Ovary (tissue), 9 donors: ENCODE measurements around the gene CYP2D6. TPM values are rescaled to one million over a fixed set of nuclear protein-coding genes. Genes with fewer than 3 reads are reported as not detected.

Experiments used
- DNase-seq, 5 donors: peaks; one replicate each; pipeline ENCODE4 v3.0.0-alpha.2; 2019 to 2020
- H3K27ac ChIP-seq, 2 donors: fragments of 200-600 bp; one replicate each; pipeline versions ENCODE4 v1.5.1 to v1.8.0; 2019 to 2022
- H3K27me3 ChIP-seq: fragments of 200-600 bp; one replicate; pipeline ENCODE4 v1.8.0; 2022
- H3K36me3 ChIP-seq: fragments of 200-600 bp; sonication (generic); one replicate; pipeline ENCODE4 v1.5.1; 2019
- H3K4me1 ChIP-seq: one replicate; pipeline ENCODE4 v1.8.1; 2013; ENCODE audit warnings: mild to moderate bottlenecking, moderate library complexity; ENCODE audit not compliant: insufficient read depth
- H3K4me3 ChIP-seq: fragments of 200-600 bp; sonication (generic); one replicate; pipeline ENCODE4 v1.5.1; 2017
- H3K9me3 ChIP-seq, 2 donors: fragments of 200-600 bp in 1 of 2; sonication (generic) in 1 of 2; one replicate each; pipeline versions ENCODE4 v1.5.1 to v1.8.1; 2013 to 2019; ENCODE audit warnings: mild to moderate bottlenecking in 1 of 2, moderate library complexity in 1 of 2
- EP300 ChIP-seq: sonication (generic); formaldehyde crosslinking; IDR thresholded peaks from one replicate; pipeline ENCODE4 v1.6.1; 2017; ENCODE audit warnings: antibody characterized with exemption
- POLR2A ChIP-seq: fragments of 450-650 bp; IDR thresholded peaks from one replicate; pipeline ENCODE4 v1.6.1; 2017; ENCODE audit warnings: antibody characterized with exemption, mild to moderate bottlenecking, moderate library complexity
- WGBS, 3 donors: extraction: QIAGEN DNeasy Blood & Tissue Kit in 1 of 3; methylation state at CpG; one replicate each; pipeline versions ENCODE4 v1.1.5 to v1.1.7; 2013 to 2017; 5-methylcytosine and 5-hydroxymethylcytosine counted together
- intact Hi-C, 4 donors: fragments of 100-400 bp; cut with DNase I; formaldehyde crosslinking; loops; one replicate each; pipeline versions ENCODE4 v1.11.0 to v1.15.1; 2022 to 2023
- polyA plus RNA-seq, 2 donors: library from polyadenylated mRNA; stranded (reverse); fragments of 200-250 nt in 1 of 2; fragments of 350-450 nt in 1 of 2; fragmentation: Illumina TruSeq in 1 of 2; extraction: RNeasy Lipid Tissue Mini Kit (QIAGEN cat#74804) in 1 of 2; gene quantifications; one replicate each; pipeline ENCODE4 v1.2.3, GENCODE V29; 2013 to 2014
- total RNA-seq, 7 donors: library from RNA; depleted of rRNA in 2 of 7; stranded (reverse); fragments of >200 nt in 2 of 7; fragmentation: NEBNext Ultra II Directional in 3 of 7; extraction: Animal tissue kit (Norgen Biotek cat#: 25700) in 3 of 7; gene quantifications; one replicate each; pipeline versions ENCODE4 v1.1.0 to v1.2.4, GENCODE V29; 2016 to 2023
- TF ChIP-seq, protein P1 (sequence below), 3 donors: fragments of 450-650 bp in 2 of 3; fragments of 200-600 bp in 1 of 3; IDR thresholded peaks; one replicate each; pipeline versions ENCODE4 v1.5.1 to v1.8.0; 2016 to 2022; ENCODE audit warnings: antibody characterized with exemption in 3 of 3, mild to moderate bottlenecking in 1 of 3
- donor health status: DM: no; HTN: no; CAD: no; lungs with moderate emphysema.
- donor health status: DM: no; HTN: no; CAD: no.
- donor health status: Bipolar disorder and iron deficiency.
- donor health status: DM: yes; HTN: yes; CAD: no.
- donor health status: DM: no; HTN: no; CAD: no.
- donor health status: DM: yes; HTN: yes; CAD: no.

CYP2D6 gene
- total and polyA plus RNA-seq, 9 donors, result 0.28 to 2.0 (median 0.97) TPM

DNA sequence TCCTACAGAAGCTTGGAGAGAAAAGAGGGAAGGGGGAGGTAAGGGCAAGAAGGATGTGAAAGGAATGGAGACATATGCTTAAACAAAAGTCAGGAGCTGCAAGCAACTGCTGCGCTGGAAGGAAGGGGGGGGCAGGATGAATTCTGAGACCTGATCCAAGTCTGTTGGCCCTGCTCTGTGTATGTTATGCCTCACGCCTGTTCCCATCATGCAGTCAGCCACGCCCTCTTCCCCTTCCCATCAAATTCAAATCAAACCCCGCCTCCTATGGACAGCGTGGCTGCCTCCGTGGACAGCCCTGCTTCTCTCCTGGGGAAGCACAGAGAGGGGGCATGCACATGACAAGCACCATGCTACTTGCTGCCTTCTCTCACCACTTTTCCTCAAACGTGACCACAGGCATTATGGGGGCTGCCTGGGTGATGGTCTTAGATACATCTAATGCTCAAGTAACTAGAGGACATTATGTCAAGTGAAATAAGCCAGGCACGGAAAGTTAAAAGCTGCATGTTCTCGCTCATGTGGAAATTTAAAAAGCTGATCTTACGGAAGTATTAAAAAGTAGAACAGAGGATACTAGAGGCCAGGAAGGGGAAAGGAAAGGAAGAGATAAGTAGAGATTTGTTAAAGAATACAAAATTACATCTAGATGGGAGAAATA lies 45.8 kb upstream of the CYP2D6 start:
- H3K27ac ChIP-seq, result no peak overlapping the region
- TF ChIP-seq POLR2A (no peak), EP300 (no peak)
- TF ChIP-seq, protein P1, sequence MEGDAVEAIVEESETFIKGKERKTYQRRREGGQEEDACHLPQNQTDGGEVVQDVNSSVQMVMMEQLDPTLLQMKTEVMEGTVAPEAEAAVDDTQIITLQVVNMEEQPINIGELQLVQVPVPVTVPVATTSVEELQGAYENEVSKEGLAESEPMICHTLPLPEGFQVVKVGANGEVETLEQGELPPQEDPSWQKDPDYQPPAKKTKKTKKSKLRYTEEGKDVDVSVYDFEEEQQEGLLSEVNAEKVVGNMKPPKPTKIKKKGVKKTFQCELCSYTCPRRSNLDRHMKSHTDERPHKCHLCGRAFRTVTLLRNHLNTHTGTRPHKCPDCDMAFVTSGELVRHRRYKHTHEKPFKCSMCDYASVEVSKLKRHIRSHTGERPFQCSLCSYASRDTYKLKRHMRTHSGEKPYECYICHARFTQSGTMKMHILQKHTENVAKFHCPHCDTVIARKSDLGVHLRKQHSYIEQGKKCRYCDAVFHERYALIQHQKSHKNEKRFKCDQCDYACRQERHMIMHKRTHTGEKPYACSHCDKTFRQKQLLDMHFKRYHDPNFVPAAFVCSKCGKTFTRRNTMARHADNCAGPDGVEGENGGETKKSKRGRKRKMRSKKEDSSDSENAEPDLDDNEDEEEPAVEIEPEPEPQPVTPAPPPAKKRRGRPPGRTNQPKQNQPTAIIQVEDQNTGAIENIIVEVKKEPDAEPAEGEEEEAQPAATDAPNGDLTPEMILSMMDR (IDR thresholded peaks at IDR 0.05), result no peak
- no peaks in the 10 kb centered on the region for H3K4me1 ChIP-seq
- WGBS, 3 donors, result 85 to 93% (median 92%) methylated on average over 10 of the region's 10 CpGs
- DNase-seq, result no peak
- no peaks in the 10 kb centered on the region for H3K36me3 ChIP-seq
- H3K27me3 ChIP-seq, result no peaks in the 10 kb centered on the region
- no peak overlapping the region for H3K4me3 ChIP-seq
- H3K9me3 ChIP-seq, result no peaks in the 10 kb centered on the region
- intact Hi-C loops, result loop anchor here in 1 of 4 donors (10.0 kb wide), 1 partner anchor 108 kb away; no protein-coding TSS in a partner anchor

DNA sequence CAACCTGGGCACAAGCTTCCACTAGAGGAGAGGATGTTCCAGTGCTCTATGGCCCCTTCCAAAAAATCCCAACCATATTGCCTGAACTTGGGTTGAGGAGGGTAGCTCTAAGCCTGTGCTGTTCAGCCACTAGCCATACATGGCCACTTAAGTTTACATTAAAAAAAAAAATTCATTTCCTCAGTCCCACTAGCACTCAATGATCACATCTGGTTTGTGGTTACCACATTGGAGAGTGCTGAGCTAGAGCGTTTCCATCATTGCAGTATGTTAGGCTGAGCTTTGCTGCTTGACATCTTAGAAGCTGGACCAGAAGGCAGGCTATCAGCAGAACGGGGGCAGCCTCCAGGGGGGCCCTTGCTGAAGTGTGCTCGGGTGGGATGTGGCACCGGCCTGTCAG lies 43.5 kb upstream of the CYP2D6 start:
- TF ChIP-seq POLR2A (no peak), EP300 (no peak)
- TF ChIP-seq, protein P1 (IDR thresholded peaks at IDR 0.05), result no peak
- no peak overlapping the region for H3K4me3 ChIP-seq
- H3K27me3 ChIP-seq, result no peaks in the 10 kb centered on the region
- H3K27ac ChIP-seq, result no peak overlapping the region
- H3K4me1 ChIP-seq, result no peaks in the 10 kb centered on the region
- H3K36me3 ChIP-seq, result no peaks in the 10 kb centered on the region
- intact Hi-C loops, result loop anchor here in 1 of 4 donors (10.0 kb wide), 1 partner anchor 111 kb away; no protein-coding TSS in a partner anchor
- WGBS, 3 donors, result 83 to 87% (median 83%) methylated on average over 4 of the region's 4 CpGs
- no peak for DNase-seq
- H3K9me3 ChIP-seq, result no peaks in the 10 kb centered on the region

DNA sequence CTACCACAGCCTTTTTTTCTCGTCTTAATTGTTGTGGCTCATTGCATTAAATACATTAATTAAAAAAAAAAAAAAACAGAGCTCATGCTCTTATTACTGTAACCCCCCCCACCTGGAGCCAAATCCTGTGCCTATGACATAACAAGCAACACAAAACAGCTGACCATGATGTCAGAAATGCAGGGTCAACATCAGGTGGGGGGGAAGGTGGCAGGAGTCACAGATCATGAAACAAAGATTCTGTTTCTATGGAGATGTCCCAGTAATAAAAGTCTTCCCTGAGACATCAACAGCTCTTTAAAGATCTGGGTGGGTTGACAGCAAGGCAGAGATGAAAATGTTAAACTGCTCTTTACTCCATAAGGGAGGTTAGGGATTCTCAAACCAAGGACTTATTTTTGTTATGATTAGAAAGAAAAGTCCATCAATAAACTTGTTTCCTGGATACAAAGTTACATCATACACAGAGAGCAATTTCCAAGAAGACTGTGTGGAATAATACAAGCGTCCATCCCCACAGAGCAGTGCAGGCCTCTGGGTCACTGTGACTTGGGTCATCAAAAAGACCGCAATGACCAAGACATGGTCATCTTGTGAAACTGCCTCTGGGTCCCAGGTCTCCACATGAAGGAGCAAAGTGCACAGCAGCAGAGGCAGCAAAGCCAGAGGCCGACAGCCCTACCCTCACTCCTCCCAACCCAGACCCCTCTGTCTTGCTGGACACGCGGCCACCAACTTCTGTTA lies 42.7 kb upstream of the CYP2D6 start:
- H3K27ac ChIP-seq, result no peak overlapping the region
- WGBS, 3 donors, result 86 to 91% (median 90%) methylated on average over 6 of the region's 6 CpGs
- TF ChIP-seq POLR2A (no peak), EP300 (no peak)
- TF ChIP-seq, protein P1 (IDR thresholded peaks at IDR 0.05), result no peak
- no peak overlapping the region for H3K4me3 ChIP-seq
- DNase-seq, result no peak
- no peaks in the 10 kb centered on the region for H3K4me1 ChIP-seq
- H3K36me3 ChIP-seq, result no peaks in the 10 kb centered on the region
- no peaks in the 10 kb centered on the region for H3K27me3 ChIP-seq
- intact Hi-C loops, result loop anchor here in 2 of 4 donors (2.0 to 10.0 kb wide), 2 partner anchors 111 to 267 kb away; no protein-coding TSS in a partner anchor
- H3K9me3 ChIP-seq, result no peaks in the 10 kb centered on the region

DNA sequence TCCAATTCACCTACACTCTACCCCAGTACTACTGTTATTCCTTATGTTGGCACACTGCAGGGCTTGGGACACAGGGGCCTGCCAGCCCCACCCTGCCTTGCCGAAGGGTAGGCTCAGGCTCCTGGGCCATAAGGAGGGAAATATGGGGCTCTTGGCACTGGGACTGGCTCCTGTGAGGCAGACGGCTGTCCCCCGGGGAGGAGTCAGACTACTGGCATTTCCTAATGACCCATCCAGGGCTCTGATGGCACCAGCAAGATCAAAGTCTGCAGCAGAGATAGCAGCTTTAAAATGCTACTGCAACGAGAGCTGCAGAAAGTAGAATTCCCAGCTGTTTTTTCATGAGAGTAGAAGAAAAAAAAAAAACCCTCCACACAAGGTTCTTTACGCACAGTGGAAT lies 42.2 kb upstream of the CYP2D6 start:
- no peak for DNase-seq
- Histone ChIP-seq H3K4me3 (no peak overlapping the region), H3K36me3 (no peaks in the 10 kb centered on the region), H3K9me3 (no peaks in the 10 kb centered on the region), H3K27me3 (no peaks in the 10 kb centered on the region), H3K27ac (no peak overlapping the region), H3K4me1 (no peaks in the 10 kb centered on the region)
- TF ChIP-seq EP300 (no peak), POLR2A (no peak)
- TF ChIP-seq, protein P1 (IDR thresholded peaks at IDR 0.05), result no peak
- WGBS, 3 donors, result 49 to 68% (median 60%) methylated on average over 5 of the region's 5 CpGs
- intact Hi-C loops, result loop anchor here in 2 of 4 donors (2.0 to 10.0 kb wide), 2 partner anchors 112 to 268 kb away; no protein-coding TSS in a partner anchor
